Colonic mucosa (tissue), 4 donors: Measurements from ENCODE around the gene PTPRM. TPM values are rescaled to one million over a fixed set of nuclear protein-coding genes. Genes with fewer than 3 reads are reported as not detected.

Source experiments
- DNase-seq: peaks from one replicate; pipeline ENCODE4 v3.0.0-alpha.2; 2020
- H3K27ac ChIP-seq: fragments of 200-600 bp; one replicate; pipeline ENCODE4 v1.8.0; 2021
- H3K27me3 ChIP-seq: fragments of 200-600 bp; one replicate; pipeline ENCODE4 v1.8.0; 2021
- H3K36me3 ChIP-seq: fragments of 200-600 bp; one replicate; pipeline ENCODE4 v1.8.0; 2021
- H3K4me1 ChIP-seq: fragments of 200-600 bp; one replicate; pipeline ENCODE4 v1.8.0; 2021; ENCODE audit warnings: mild to moderate bottlenecking
- H3K4me3 ChIP-seq: fragments of 200-600 bp; one replicate; pipeline ENCODE4 v1.8.0; 2021
- H3K9ac ChIP-seq, 2 donors: one replicate each; pipeline ENCODE4 v1.7.0; 2013; ENCODE audit warnings: control low read depth in 2 of 2, low read depth in 2 of 2, low read length in 2 of 2
- H3K9me3 ChIP-seq: fragments of 200-600 bp; one replicate; pipeline ENCODE4 v1.8.0; 2021
- CTCF ChIP-seq: fragments of 200-600 bp; IDR thresholded peaks from one replicate; pipeline ENCODE4 v1.8.0; 2022; ENCODE audit warnings: antibody characterized with exemption, mild to moderate bottlenecking
- intact Hi-C: fragments of 100-400 bp; cut with DNase I; formaldehyde crosslinking; loops from one replicate; pipeline ENCODE4 v1.14.1; 2022
- total RNA-seq, 2 donors: library from RNA; stranded (reverse); fragmentation: NEBNext Ultra II Directional in 1 of 2; extraction: Animal tissue kit (Norgen Biotek cat#: 25700) in 1 of 2; gene quantifications; one replicate each; pipeline ENCODE4 v1.2.1, GENCODE V29; 2021
- donor health status: healthy.
- donor health status: DM: no; HTN: no; CAD: no.
- donor health status: DM: no; HTN: no; CAD: no.

PTPRM gene
- total RNA-seq, 2 donors from 2014 or later = 8.1 to 13.9 TPM

- no peaks in the 10 kb centered on the region for H3K4me1 ChIP-seq
- H3K9ac ChIP-seq = no peak overlapping the region
- H3K27ac ChIP-seq = no peak overlapping the region
- H3K4me3 ChIP-seq = no peak overlapping the region
- intact Hi-C loops = no loop called here
- no peak for TF ChIP-seq CTCF
- H3K9me3 ChIP-seq = no peaks in the 10 kb centered on the region
- no peaks in the 10 kb centered on the region for H3K36me3 ChIP-seq
- no peaks in the 10 kb centered on the region for H3K27me3 ChIP-seq
- DNase-seq = no peak
Measured at GRCh38 chr18:8169722-8170121, 602.6 kb downstream of the PTPRM start.

- Histone ChIP-seq H3K27ac (no peak overlapping the region), H3K4me1 (no peaks in the 10 kb centered on the region), H3K9ac (no peak overlapping the region), H3K27me3 (no peaks in the 10 kb centered on the region), H3K9me3 (no peaks in the 10 kb centered on the region), H3K4me3 (no peak overlapping the region), H3K36me3 (no peaks in the 10 kb centered on the region)
- intact Hi-C loops = no loop called here
- TF ChIP-seq CTCF = no peak
- no peak for DNase-seq
Measured at GRCh38 chr18:8174771-8175170, 607.7 kb downstream of the PTPRM start.

GRCh38 chr18:8175501-8176061, 608.5 kb downstream of the PTPRM start:
- no peak overlapping the region for H3K9ac ChIP-seq
- no peak overlapping the region for H3K4me3 ChIP-seq
- no peaks in the 10 kb centered on the region for H3K9me3 ChIP-seq
- H3K27me3 ChIP-seq = no peaks in the 10 kb centered on the region
- no peaks in the 10 kb centered on the region for H3K36me3 ChIP-seq
- DNase-seq = no peak
- H3K4me1 ChIP-seq = no peaks in the 10 kb centered on the region
- H3K27ac ChIP-seq = no peak overlapping the region
- TF ChIP-seq CTCF = no peak
- intact Hi-C loops = no loop called here

- DNase-seq = no peak
- Histone ChIP-seq H3K27me3 (no peaks in the 10 kb centered on the region), H3K9me3 (no peaks in the 10 kb centered on the region), H3K4me3 (no peak overlapping the region), H3K9ac (no peak overlapping the region), H3K4me1 (no peaks in the 10 kb centered on the region), H3K36me3 (no peaks in the 10 kb centered on the region), H3K27ac (no peak overlapping the region)
- intact Hi-C loops = no loop called here
- no peak for TF ChIP-seq CTCF
Measured at GRCh38 chr18:8176109-8176508, 609.0 kb downstream of the PTPRM start.

GRCh38 chr18:8176554-8176953, 609.4 kb downstream of the PTPRM start:
- H3K36me3 ChIP-seq = no peaks in the 10 kb centered on the region
- no peak for DNase-seq
- H3K4me1 ChIP-seq = no peaks in the 10 kb centered on the region
- no peaks in the 10 kb centered on the region for H3K9me3 ChIP-seq
- no peak for TF ChIP-seq CTCF
- H3K9ac ChIP-seq = no peak overlapping the region
- no peak overlapping the region for H3K27ac ChIP-seq
- intact Hi-C loops = no loop called here
- H3K27me3 ChIP-seq = no peaks in the 10 kb centered on the region
- no peak overlapping the region for H3K4me3 ChIP-seq
